ENCODE measurements around the gene AJAP1. TPM values are rescaled to one million over a fixed set of nuclear protein-coding genes. Genes with fewer than 3 reads are reported as not detected.

Gene AJAP1
- total and polyA plus RNA-seq, 2 of the 8 experiments (the other 6 are each of a cell fraction or from before 2014, with no cell fraction given), result 1.9 to 6.2 TPM

DNA sequence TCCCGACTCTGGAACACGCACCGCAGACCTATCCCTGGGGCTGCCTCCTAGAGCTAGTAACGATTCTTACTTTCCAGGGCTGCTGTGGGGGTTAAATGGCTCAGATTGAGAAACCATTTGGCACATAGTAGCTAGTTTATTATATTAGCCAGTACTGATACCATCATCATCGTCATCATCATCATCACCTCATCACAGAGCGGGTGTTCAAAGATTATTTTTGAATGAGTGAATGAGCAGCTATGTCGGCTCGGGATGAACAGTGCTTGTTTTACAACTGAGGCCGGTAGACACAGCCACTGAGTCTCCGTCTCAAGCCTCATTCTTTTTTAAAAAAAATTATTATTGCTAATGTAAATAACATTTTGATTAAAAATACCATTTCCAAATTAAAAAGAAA is 13.5 kb upstream of the AJAP1 start:
- Histone ChIP-seq H3K4me1 (replicated peaks in 1 of 4; ENCODE audit: control insufficient read depth in 3 of 4, insufficient read depth in 4 of 4, low read length in 3 of 4) (peaks cover 0 to 5% (median 2%) of the 10 kb centered on the region in 4 experiments; a peak in 2 of 7 replicates), H3K27me3 (replicated peaks in 1 of 4; ENCODE audit: control insufficient read depth in 3 of 4, extremely low read depth in 1 of 4, insufficient read depth in 3 of 4, low read length in 3 of 4) (no peaks in the 10 kb centered on the region; a peak in 1 of 7 replicates), H3K9me3 (ENCODE audit: insufficient read depth in 2 of 2, low read depth in 1 of 2, low read length in 1 of 2) (no peaks in the 10 kb centered on the region; a peak in 1 of 4 replicates), H3K23ac (ENCODE audit: insufficient read length) (no peak overlapping the region), H4K91ac (replicated peaks; ENCODE audit: insufficient read length, low read length) (no peak overlapping the region), H3K36me3 (ENCODE audit: control insufficient read depth in 2 of 4, insufficient read depth in 4 of 4, low read length in 3 of 4) (no peaks in the 10 kb centered on the region), H4K20me1 (replicated peaks in 1 of 2; ENCODE audit: control insufficient read depth in 1 of 2, insufficient read depth in 2 of 2, low read length in 2 of 2) (no peaks in the 10 kb centered on the region), H3K18ac (ENCODE audit: extremely low read depth, low read length) (no peak overlapping the region), H2BK5ac (ENCODE audit: low read depth, low read length) (no peak overlapping the region), H3K4ac (replicated peaks; ENCODE audit: insufficient read length, low read depth, low read length) (no peak overlapping the region), H3K27ac (ENCODE audit: low read depth, low read length) (no peak overlapping the region), H3K4me3 (ENCODE audit: extremely low read depth in 1 of 4, insufficient read depth in 2 of 4, low read depth in 3 of 4, low read length in 4 of 4) (no peak overlapping the region), H3K79me2 (ENCODE audit: control insufficient read depth in 1 of 2, insufficient read depth in 2 of 2, low read length in 2 of 2) (no peaks in the 10 kb centered on the region), H2BK12ac (ENCODE audit: low read depth, low read length) (no peak overlapping the region), H4K8ac (ENCODE audit: extremely low read depth, insufficient read depth, low read length) (no peak overlapping the region), H3K79me1 (ENCODE audit: low read depth, low read length) (no peaks in the 10 kb centered on the region), H2AFZ (ENCODE audit: low read length) (no peak overlapping the region), H2BK120ac (replicated peaks; ENCODE audit: low read depth, low read length) (no peak overlapping the region), H3K4me2 (ENCODE audit: insufficient read depth in 1 of 2, low read depth in 2 of 2, low read length in 2 of 2) (no peak overlapping the region), H2AK5ac (ENCODE audit: low read depth, low read length) (no peak overlapping the region), H3K9ac (replicated peaks in 1 of 4; ENCODE audit: extremely low read depth in 1 of 4, low read depth in 3 of 4, low read length in 3 of 4) (no peak overlapping the region), H2BK15ac (ENCODE audit: low read length) (no peak overlapping the region), H2BK20ac (ENCODE audit: low read length) (no peak overlapping the region), H3K14ac (ENCODE audit: insufficient read length) (no peak overlapping the region), H3K23me2 (ENCODE audit: low read depth, low read length) (no peaks in the 10 kb centered on the region), H3K56ac (replicated peaks; ENCODE audit: insufficient read length, low read depth, low read length) (no peak overlapping the region), H4K5ac (ENCODE audit: insufficient read length, low read depth, low read length) (no peak overlapping the region)
- DNase-seq (ENCODE audit: low read depth in 1 of 2, low spot score in 2 of 2), result no peak
- no peak for FAIRE-seq
- CTCF ChIA-PET (ENCODE audit: partially characterized antibody), result no interaction called here
- 89% methylated on average over 9 of the region's 10 CpGs; no CpG with 5 or more reads in 1 of the 2 experiments for WGBS, 2 experiments (ENCODE audit: extremely low coverage in 1 of 2, insufficient coverage in 1 of 2, insufficient read length in 1 of 2, insufficient replicate concordance in 2 of 2, low coverage in 1 of 2, low lambda C conversion rate in 2 of 2, missing lambda C conversion rate in 1 of 2)
- no peak for TF ChIP-seq ASH2L (IDR thresholded peaks at IDR 0.05; ENCODE audit: low read length)
- POLR2A ChIA-PET (ENCODE audit: partially characterized antibody), result no interaction called here

All from H1 (cell line).